Left lung (tissue), 10 donors: ENCODE data around the gene CYTH3. TPM values are rescaled to one million over a fixed set of nuclear protein-coding genes. Genes with fewer than 3 reads are reported as not detected.

ENCODE experiments used
- ATAC-seq: fragments of 200-7000 bp; cut with Tn5 transposase; one replicate; pipeline ENCODE4 v1.9.1; 2020; ENCODE audit warnings: moderate library complexity
- DNase-seq, 4 donors: peaks; one replicate each; pipeline ENCODE4 v3.0.0-alpha.2; 2013 to 2020
- H3K27ac ChIP-seq, 2 donors: fragments of 200-600 bp; sonication (generic) in 1 of 2; one replicate each; pipeline versions ENCODE4 v1.5.0 to v1.8.0; 2020 to 2021
- H3K27me3 ChIP-seq, 2 donors: fragments of 200-600 bp; sonication (generic) in 1 of 2; one replicate each; pipeline versions ENCODE4 v1.5.0 to v1.8.0; 2020 to 2021
- H3K36me3 ChIP-seq, 2 donors: fragments of 200-600 bp; sonication (generic) in 1 of 2; one replicate each; pipeline versions ENCODE4 v1.5.0 to v1.8.0; 2020 to 2021
- H3K4me1 ChIP-seq, 2 donors: fragments of 200-600 bp; one replicate each; pipeline ENCODE4 v1.8.0; 2021
- H3K4me3 ChIP-seq, 2 donors: fragments of 200-600 bp; sonication (generic) in 1 of 2; one replicate each; pipeline versions ENCODE4 v1.5.0 to v1.8.0; 2020 to 2021; ENCODE audit warnings: mild to moderate bottlenecking in 1 of 2
- H3K9me3 ChIP-seq, 2 donors: fragments of 200-600 bp; sonication (generic) in 1 of 2; one replicate each; pipeline versions ENCODE4 v1.5.0 to v1.8.0; 2020 to 2021
- intact Hi-C, 2 donors: fragments of 100-400 bp; cut with DNase I; formaldehyde crosslinking; loops; one replicate each; pipeline versions ENCODE4 v1.11.2 to v1.14.2; 2022
- polyA plus RNA-seq, 6 donors: library from polyadenylated mRNA; unstranded; fragments of 120-200 nt; gene quantifications; one replicate each; pipeline ENCODE4 v1.2.1, GENCODE V29; 2013; ENCODE audit not compliant: insufficient read length in 6 of 6
- total RNA-seq, 2 donors: library from RNA; stranded (reverse); fragmentation: NEBNext Ultra II Directional; extraction: Animal tissue kit (Norgen Biotek cat#: 25700); gene quantifications; one replicate each; pipeline ENCODE4 v1.2.1, GENCODE V29; 2021
- TF ChIP-seq, protein P1 (sequence below), 2 donors: fragments of 200-600 bp; sonication (generic) in 1 of 2; IDR thresholded peaks; one replicate each; pipeline versions ENCODE4 v1.5.0 to v1.8.0; 2021; ENCODE audit warnings: antibody characterized with exemption in 2 of 2
- donor health status: DM: no; HTN: yes; CAD: no.
- donor health status: DM: no; HTN: no; CAD: no.

The CYTH3 gene
- total and polyA plus RNA-seq, 8 donors = 20.7 to 29.8 (median 25.8) TPM

DNA sequence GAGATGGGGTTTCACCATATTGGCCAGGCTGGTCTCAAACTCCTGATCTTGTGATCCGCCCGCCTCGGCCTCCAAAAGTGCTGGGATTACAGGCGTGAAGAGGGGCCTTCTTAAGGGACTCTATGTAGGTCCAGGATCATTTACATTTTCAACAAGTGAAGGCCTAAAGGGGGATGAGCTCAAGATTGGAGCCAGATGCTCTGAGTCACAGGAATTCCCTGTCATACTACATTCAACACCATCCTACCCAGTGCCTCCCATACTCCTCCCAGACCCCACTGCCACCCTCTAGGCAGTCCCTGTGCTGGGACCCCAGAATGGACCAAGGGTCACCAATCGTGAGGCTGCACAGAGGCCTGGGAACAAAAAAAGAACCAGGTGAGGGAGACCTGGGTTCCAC lies 29.9 kb downstream of the CYTH3 start:
- Histone ChIP-seq H3K4me3 (no peak overlapping the region), H3K27me3 (no peaks in the 10 kb centered on the region), H3K27ac (no peak overlapping the region), H3K9me3 (no peaks in the 10 kb centered on the region), H3K4me1 (peaks cover 0 to 7% of the 10 kb centered on the region in 2 donors), H3K36me3 (no peaks in the 10 kb centered on the region)
- TF ChIP-seq, protein P1, sequence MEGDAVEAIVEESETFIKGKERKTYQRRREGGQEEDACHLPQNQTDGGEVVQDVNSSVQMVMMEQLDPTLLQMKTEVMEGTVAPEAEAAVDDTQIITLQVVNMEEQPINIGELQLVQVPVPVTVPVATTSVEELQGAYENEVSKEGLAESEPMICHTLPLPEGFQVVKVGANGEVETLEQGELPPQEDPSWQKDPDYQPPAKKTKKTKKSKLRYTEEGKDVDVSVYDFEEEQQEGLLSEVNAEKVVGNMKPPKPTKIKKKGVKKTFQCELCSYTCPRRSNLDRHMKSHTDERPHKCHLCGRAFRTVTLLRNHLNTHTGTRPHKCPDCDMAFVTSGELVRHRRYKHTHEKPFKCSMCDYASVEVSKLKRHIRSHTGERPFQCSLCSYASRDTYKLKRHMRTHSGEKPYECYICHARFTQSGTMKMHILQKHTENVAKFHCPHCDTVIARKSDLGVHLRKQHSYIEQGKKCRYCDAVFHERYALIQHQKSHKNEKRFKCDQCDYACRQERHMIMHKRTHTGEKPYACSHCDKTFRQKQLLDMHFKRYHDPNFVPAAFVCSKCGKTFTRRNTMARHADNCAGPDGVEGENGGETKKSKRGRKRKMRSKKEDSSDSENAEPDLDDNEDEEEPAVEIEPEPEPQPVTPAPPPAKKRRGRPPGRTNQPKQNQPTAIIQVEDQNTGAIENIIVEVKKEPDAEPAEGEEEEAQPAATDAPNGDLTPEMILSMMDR (IDR thresholded peaks at IDR 0.05) = no peak
- no peak for DNase-seq
- ATAC-seq = no peak
- intact Hi-C loops = no loop called here

DNA sequence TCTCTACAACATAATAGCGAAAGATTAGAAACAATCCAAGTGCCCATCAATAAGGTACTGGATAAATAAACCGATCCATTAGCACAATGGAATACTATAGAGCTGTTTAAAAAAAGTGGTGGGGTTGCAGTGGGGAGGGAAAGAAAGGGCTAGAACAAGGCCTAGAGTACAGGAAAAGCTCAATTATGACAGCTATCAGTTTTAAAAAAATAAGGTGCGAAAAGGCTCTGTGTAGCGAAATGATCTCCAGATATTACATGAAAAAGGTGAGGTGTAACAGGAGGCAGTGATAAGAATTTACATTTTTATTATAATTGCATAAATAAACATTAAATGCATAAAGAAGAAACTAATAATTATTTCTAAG lies 30.8 kb downstream of the CYTH3 start:
- intact Hi-C loops = no loop called here
- TF ChIP-seq, protein P1 (IDR thresholded peaks at IDR 0.05) = no peak
- Histone ChIP-seq H3K27ac (no peak overlapping the region), H3K4me3 (no peak overlapping the region), H3K27me3 (no peaks in the 10 kb centered on the region), H3K36me3 (no peaks in the 10 kb centered on the region), H3K4me1 (peaks cover 0 to 4% of the 10 kb centered on the region in 2 donors), H3K9me3 (no peaks in the 10 kb centered on the region)
- no peak for ATAC-seq
- no peak for DNase-seq

DNA sequence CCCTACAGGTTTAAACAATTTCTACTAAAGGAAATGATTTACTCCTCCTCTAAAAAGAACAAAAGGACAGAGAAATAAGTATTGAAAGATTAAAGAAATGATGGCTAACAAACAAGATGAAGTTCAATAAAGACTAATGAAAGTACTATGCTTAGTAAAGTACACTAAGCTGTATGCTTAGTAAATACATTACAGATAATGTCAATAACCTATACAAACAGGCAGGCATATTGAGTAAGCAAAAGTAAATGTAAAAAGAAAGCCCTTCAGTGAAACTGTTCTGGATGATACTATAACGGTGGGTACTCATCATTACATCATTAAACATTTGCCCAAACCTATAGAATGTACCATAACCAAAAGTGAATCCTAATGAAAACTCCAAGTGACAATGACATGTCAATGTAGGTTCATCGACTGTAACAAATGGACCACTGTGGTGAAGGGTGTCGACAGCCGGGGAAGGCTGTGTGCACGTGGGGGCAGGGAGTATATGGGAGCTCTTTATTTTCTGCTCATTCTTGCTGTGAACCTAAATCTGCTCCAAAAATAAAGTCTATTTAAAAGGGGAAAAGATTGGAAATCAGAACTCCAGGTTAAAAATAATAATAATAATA lies 34.0 kb downstream of the CYTH3 start:
- Histone ChIP-seq H3K9me3 (no peaks in the 10 kb centered on the region), H3K4me1 (no peaks in the 10 kb centered on the region), H3K36me3 (no peaks in the 10 kb centered on the region), H3K4me3 (no peak overlapping the region), H3K27me3 (no peaks in the 10 kb centered on the region), H3K27ac (no peak overlapping the region)
- no peak for ATAC-seq
- TF ChIP-seq, protein P1 (IDR thresholded peaks at IDR 0.05) = no peak
- no peak for DNase-seq
- intact Hi-C loops = no loop called here

DNA sequence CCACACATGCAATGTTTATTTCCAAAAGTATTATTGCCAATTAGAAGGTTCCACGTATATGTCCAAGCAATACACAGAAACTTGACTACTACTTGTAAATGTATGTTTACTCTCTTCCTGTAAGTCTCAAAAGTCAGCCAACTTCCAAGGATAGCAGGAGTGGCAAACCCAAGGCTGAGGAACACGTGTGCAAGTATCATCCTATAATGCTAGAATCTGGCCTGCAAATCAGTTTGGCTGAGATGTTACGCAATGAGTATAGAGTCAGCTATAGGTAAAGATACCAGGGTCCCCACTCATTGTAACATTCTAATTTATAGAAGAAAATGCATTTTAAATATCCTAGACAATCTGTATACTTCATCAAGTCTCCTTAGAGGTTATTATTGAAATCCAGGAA lies 34.7 kb downstream of the CYTH3 start:
- H3K27ac ChIP-seq = no peak overlapping the region
- ATAC-seq = no peak
- TF ChIP-seq, protein P1 (IDR thresholded peaks at IDR 0.05) = no peak
- intact Hi-C loops = no loop called here
- peaks cover 0 to 6% of the 10 kb centered on the region in 2 donors for H3K4me1 ChIP-seq
- H3K27me3 ChIP-seq = no peaks in the 10 kb centered on the region
- no peak overlapping the region for H3K4me3 ChIP-seq
- H3K9me3 ChIP-seq = no peaks in the 10 kb centered on the region
- no peaks in the 10 kb centered on the region for H3K36me3 ChIP-seq
- no peak for DNase-seq

DNA sequence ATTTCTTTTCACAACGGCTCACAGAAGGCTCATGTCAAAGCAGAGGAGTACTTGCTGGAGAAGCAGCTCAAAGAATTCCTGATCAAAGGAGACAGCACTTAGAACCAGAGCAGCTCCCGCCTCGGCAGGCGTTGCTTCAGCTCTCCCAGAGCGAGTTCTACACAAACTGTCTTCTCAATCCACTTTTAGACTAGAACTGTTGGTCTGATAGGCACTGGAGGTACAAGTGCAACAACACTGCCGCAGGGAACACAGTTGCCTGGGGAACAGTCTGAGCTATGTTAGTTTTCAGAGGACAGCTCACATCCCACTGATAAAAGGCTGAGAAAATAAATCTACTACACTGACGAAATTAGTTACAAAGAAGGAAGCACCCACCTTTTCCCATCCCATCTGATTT lies 35.4 kb downstream of the CYTH3 start:
- Histone ChIP-seq H3K27me3 (no peaks in the 10 kb centered on the region), H3K36me3 (no peaks in the 10 kb centered on the region), H3K4me1 (peaks cover 0 to 13% of the 10 kb centered on the region in 2 donors), H3K9me3 (no peaks in the 10 kb centered on the region), H3K27ac (no peak overlapping the region), H3K4me3 (no peak overlapping the region)
- DNase-seq (no peak), ATAC-seq (no peak)
- intact Hi-C loops = no loop called here
- TF ChIP-seq, protein P1 (IDR thresholded peaks at IDR 0.05) = no peak
